PC-3 (cell line): ENCODE data around the gene ATP1A4. TPM values are rescaled to one million over a fixed set of nuclear protein-coding genes. Genes with fewer than 3 reads are reported as not detected.
A peak's percentile ranks its signal among the peaks of the same experiment; 100 is the strongest.

Experiments used
- ATAC-seq: fragments of 200-7000 bp; cut with Tn5 transposase; 2 replicates; pipeline ENCODE4 v1.9.1; 2020; ENCODE audit warnings: mild to moderate bottlenecking, moderate library complexity
- BruUV-seq: library from RNA; stranded (reverse); fragments of 400-500 nt; replicated peaks from 2 replicates; lab custom pipeline; 2021; lab: Mats Ljungman, UMichigan
- CTCF ChIA-PET: fragments of 300-600 bp; sonication (Branson Sonifier 250); formaldehyde crosslinking; loops from one replicate; lab custom pipeline; 2022; ENCODE audit warnings: antibody characterized with exemption; lab: Charles Lee
- POLR2A ChIA-PET: fragments of 300-600 bp; sonication (Branson Sonifier 250); formaldehyde crosslinking; loops from one replicate; lab custom pipeline; 2022; ENCODE audit warnings: antibody characterized with exemption; ENCODE audit not compliant: unreplicated experiment; lab: Charles Lee
- DNase-seq: peaks from one replicate; pipeline ENCODE4 v3.0.0-alpha.2; 2015
- H2AFZ ChIP-seq: fragments of 300-600 bp; sonication (generic); 2 replicates; pipeline ENCODE4 v1.6.0; 2016; ENCODE audit warnings: antibody characterized with exemption, low read length
- H3F3A ChIP-seq: fragments of 300-600 bp; sonication (generic); one replicate; pipeline ENCODE4 v1.6.0; 2017; ENCODE audit warnings: antibody characterized with exemption, low read length, control low read depth, mild to moderate bottlenecking; ENCODE audit not compliant: unreplicated experiment
- H3K27ac ChIP-seq: fragments of 300-600 bp; sonication (generic); 2 replicates; pipeline ENCODE4 v1.5.1; 2016; ENCODE audit warnings: mild to moderate bottlenecking, low read length
- H3K27me3 ChIP-seq: fragments of 300-600 bp; sonication (generic); 2 replicates; pipeline ENCODE4 v1.6.1; 2016; ENCODE audit warnings: low read length, mixed read lengths
- H3K36me3 ChIP-seq: fragments of 300-600 bp; sonication (generic); 2 replicates; pipeline ENCODE4 v1.6.1; 2016; ENCODE audit warnings: low read depth, mixed run types, low read length, mixed read lengths
- H3K4me1 ChIP-seq: fragments of 300-600 bp; sonication (generic); 2 replicates; pipeline ENCODE4 v1.5.1; 2016; ENCODE audit warnings: low read length; ENCODE audit not compliant: insufficient read depth
- H3K4me2 ChIP-seq: fragments of 300-600 bp; sonication (generic); 2 replicates; pipeline ENCODE4 v1.6.0; 2016; ENCODE audit warnings: low read length
- H3K4me3 ChIP-seq: fragments of 300-600 bp; sonication (generic); 2 replicates; pipeline ENCODE4 v1.5.1; 2016; ENCODE audit warnings: mild to moderate bottlenecking, low read length, mixed read lengths
- H3K79me2 ChIP-seq: fragments of 300-600 bp; sonication (generic); 2 replicates; pipeline ENCODE4 v1.6.1; 2017; ENCODE audit warnings: low read length, mixed read lengths
- H3K9ac ChIP-seq: fragments of 300-600 bp; sonication (generic); 2 replicates; pipeline ENCODE4 v1.6.0; 2016; ENCODE audit warnings: mild to moderate bottlenecking, low read length
- H3K9me2 ChIP-seq: fragments of 300-600 bp; sonication (generic); replicated peaks from 2 replicates; pipeline ENCODE4 v1.6.1; 2016; ENCODE audit warnings: mixed run types, low read length, mixed read lengths
- H3K9me3 ChIP-seq: fragments of 300-600 bp; sonication (generic); 2 replicates; pipeline ENCODE4 v1.6.1; 2016; ENCODE audit warnings: low read length, mixed read lengths
- H4K20me1 ChIP-seq: fragments of 300-600 bp; sonication (generic); 2 replicates; pipeline ENCODE4 v1.6.1; 2016; ENCODE audit warnings: low read length, mixed read lengths
- EZH2 ChIP-seq: fragments of 300-600 bp; sonication (generic); IDR thresholded peaks from one replicate; pipeline ENCODE4 v1.6.1; 2017; ENCODE audit warnings: antibody characterized with exemption, mild to moderate bottlenecking, low read length; ENCODE audit not compliant: unreplicated experiment
- EZH2phosphoT487 ChIP-seq: fragments of 300-600 bp; sonication (generic); IDR thresholded peaks from 2 replicates; pipeline ENCODE4 v1.6.1; 2018; ENCODE audit warnings: mild to moderate bottlenecking, antibody characterized with exemption, low read length, borderline replicate concordance
- intact Hi-C: fragments of 100-400 bp; cut with micrococcal nuclease; formaldehyde crosslinking; loops from 2 replicates; pipeline ENCODE4 v1.9.0; 2023
- total RNA-seq: library from RNA; depleted of rRNA; stranded (reverse); fragments of >200 nt; gene quantifications from 2 replicates; pipeline ENCODE4 v1.2.3, GENCODE V29; 2014
- TF ChIP-seq, protein P1 (sequence below): fragments of 300-600 bp; sonication (generic); conservative IDR thresholded peaks from 2 replicates; pipeline ENCODE4 v1.5.1; 2017; ENCODE audit warnings: antibody characterized with exemption, low read depth, mild to moderate bottlenecking, low read length

Gene ATP1A4
- total RNA-seq, 1 experiment from 2014 or later, result 0.04 TPM

DNA sequence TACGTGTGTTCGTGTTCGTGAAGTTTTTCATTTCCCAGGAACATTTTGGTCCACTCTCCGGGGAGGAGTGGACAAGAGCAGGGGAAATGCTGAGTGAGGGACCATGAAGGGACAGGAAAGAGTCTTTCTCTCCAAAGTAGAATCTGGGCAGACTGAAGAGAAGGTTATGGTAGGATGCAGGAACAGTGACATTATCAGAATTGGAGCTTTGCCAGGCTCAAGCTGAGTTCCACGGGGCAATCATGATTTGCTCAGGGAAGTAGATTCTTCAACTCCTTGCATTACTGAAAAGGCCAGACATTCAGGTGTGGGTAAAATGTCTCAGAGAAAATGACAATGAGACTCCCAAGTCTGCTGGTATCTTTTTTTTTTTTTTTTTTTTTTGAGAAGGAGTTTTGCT, 16.6 kb downstream of the ATP1A4 start:
- no peak overlapping the region for H3K27ac ChIP-seq
- DNase-seq, result no peak
- no peak overlapping the region for H3K9ac ChIP-seq
- no TSS peak for BruUV-seq
- H3K9me2 ChIP-seq, result no peaks in the 10 kb centered on the region
- H3K79me2 ChIP-seq, result no peaks in the 10 kb centered on the region
- ChIA-PET POLR2A (no interaction called here), CTCF (no interaction called here)
- H3K4me1 ChIP-seq, result peaks cover 11% of the 10 kb centered on the region
- H3K27me3 ChIP-seq, result no peaks in the 10 kb centered on the region
- H3K36me3 ChIP-seq, result no peaks in the 10 kb centered on the region
- intact Hi-C loops, result no loop called here
- H3K4me3 ChIP-seq, result no peak overlapping the region
- TF ChIP-seq EZH2, result no peak
- no peak for TF ChIP-seq EZH2phosphoT487
- TF ChIP-seq, protein P1, sequence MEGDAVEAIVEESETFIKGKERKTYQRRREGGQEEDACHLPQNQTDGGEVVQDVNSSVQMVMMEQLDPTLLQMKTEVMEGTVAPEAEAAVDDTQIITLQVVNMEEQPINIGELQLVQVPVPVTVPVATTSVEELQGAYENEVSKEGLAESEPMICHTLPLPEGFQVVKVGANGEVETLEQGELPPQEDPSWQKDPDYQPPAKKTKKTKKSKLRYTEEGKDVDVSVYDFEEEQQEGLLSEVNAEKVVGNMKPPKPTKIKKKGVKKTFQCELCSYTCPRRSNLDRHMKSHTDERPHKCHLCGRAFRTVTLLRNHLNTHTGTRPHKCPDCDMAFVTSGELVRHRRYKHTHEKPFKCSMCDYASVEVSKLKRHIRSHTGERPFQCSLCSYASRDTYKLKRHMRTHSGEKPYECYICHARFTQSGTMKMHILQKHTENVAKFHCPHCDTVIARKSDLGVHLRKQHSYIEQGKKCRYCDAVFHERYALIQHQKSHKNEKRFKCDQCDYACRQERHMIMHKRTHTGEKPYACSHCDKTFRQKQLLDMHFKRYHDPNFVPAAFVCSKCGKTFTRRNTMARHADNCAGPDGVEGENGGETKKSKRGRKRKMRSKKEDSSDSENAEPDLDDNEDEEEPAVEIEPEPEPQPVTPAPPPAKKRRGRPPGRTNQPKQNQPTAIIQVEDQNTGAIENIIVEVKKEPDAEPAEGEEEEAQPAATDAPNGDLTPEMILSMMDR, result peak; percentile 13; the same call in 1 of the 2 replicates
- no peaks in the 10 kb centered on the region for H4K20me1 ChIP-seq
- H2AFZ ChIP-seq, result no peak overlapping the region
- no peaks in the 10 kb centered on the region for H3F3A ChIP-seq
- no peak overlapping the region for H3K4me2 ChIP-seq
- no peak for ATAC-seq
- no peaks in the 10 kb centered on the region for H3K9me3 ChIP-seq

DNA sequence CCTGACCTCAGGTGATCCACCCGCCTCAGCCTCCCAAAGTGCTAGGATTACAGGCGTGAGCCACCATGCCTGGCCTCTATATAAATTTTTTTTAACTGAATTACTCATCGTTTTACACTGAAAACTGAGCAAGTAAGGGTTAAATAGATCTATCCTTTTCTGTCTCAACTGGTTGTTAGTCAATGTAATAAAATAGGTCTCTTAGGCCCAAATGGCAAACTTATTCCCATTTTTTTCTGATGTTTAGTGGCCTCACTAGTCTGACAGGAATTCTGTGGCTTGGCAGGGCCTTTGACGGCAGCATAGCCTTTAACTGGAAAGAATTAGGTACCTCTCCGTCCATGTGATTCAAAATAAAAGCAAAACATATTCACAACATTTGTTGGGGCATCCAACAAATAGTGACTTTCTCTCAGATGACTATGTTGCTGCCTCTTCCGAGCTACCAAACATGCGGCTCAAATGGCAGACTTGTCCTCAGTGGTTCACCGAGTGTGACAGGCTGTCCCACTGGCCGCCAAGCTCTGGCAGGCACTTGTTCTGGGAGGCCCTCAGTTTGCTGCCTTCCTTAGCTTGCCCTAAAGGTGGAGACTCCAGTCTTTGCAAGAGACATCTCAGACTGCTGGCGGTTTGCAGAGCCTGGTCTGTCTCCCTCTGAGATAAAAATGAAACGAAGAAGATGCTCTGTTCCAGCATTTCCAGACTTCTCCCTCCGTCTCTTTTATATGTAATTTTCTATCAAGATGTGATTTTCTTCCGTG, 17.4 kb downstream of the ATP1A4 start:
- no peaks in the 10 kb centered on the region for H3K27me3 ChIP-seq
- no peak overlapping the region for H2AFZ ChIP-seq
- H3K4me2 ChIP-seq, result no peak overlapping the region
- H3K4me3 ChIP-seq, result no peak overlapping the region
- no peaks in the 10 kb centered on the region for H3F3A ChIP-seq
- H3K9me3 ChIP-seq, result no peaks in the 10 kb centered on the region
- H3K9ac ChIP-seq, result no peak overlapping the region
- no peaks in the 10 kb centered on the region for H3K9me2 ChIP-seq
- ATAC-seq (no peak; the same call in 1 of the 2 replicates), DNase-seq (no peak)
- CTCF ChIA-PET, result interaction anchor here (0.8 kb wide), 1 partner anchor 123 kb away, joined by 3 read pairs; no protein-coding TSS in a partner anchor
- H4K20me1 ChIP-seq, result no peaks in the 10 kb centered on the region
- POLR2A ChIA-PET, result no interaction called here
- TF ChIP-seq EZH2phosphoT487 (no peak), EZH2 (no peak)
- TF ChIP-seq, protein P1, result no peak
- no peaks in the 10 kb centered on the region for H3K36me3 ChIP-seq
- H3K79me2 ChIP-seq, result no peaks in the 10 kb centered on the region
- intact Hi-C loops, result no loop called here
- no TSS peak for BruUV-seq
- peaks cover 11% of the 10 kb centered on the region for H3K4me1 ChIP-seq
- no peak overlapping the region for H3K27ac ChIP-seq
